ENCODE data around the gene SPNS3. TPM values are rescaled to one million over a fixed set of nuclear protein-coding genes. Genes with fewer than 3 reads are reported as not detected.

The SPNS3 gene, protein sequence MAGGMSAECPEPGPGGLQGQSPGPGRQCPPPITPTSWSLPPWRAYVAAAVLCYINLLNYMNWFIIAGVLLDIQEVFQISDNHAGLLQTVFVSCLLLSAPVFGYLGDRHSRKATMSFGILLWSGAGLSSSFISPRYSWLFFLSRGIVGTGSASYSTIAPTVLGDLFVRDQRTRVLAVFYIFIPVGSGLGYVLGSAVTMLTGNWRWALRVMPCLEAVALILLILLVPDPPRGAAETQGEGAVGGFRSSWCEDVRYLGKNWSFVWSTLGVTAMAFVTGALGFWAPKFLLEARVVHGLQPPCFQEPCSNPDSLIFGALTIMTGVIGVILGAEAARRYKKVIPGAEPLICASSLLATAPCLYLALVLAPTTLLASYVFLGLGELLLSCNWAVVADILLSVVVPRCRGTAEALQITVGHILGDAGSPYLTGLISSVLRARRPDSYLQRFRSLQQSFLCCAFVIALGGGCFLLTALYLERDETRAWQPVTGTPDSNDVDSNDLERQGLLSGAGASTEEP
- under 1 TPM in 2 of 4 donors, not detected in 2; 0.16 to 0.56 TPM for total RNA-seq

GRCh38 chr17:4433515-4434031 is at the start of gene SPNS3:
SPNS3 (plus strand) TSS chr17:4433940; CDS start chr17:4433968, 28 bp downstream.
- DNase-seq (ENCODE audit: low spot score in 2 of 2): no peak
- H3K4me3 ChIP-seq (ENCODE audit: low read depth, poor library complexity, severe bottlenecking): no peak within 1 kb of the TSS
- intact Hi-C loops (cut with DNase I; ENCODE audit: low total_unique reads): no loop called here
- WGBS, 2 donors: 52 to 63% methylated on average over 12 of the region's 13 CpGs
- TF ChIP-seq CTCF (IDR thresholded peaks at IDR 0.05): no peak
- TF ChIP-seq POLR2A (IDR thresholded peaks at IDR 0.05): no peak

DNA sequence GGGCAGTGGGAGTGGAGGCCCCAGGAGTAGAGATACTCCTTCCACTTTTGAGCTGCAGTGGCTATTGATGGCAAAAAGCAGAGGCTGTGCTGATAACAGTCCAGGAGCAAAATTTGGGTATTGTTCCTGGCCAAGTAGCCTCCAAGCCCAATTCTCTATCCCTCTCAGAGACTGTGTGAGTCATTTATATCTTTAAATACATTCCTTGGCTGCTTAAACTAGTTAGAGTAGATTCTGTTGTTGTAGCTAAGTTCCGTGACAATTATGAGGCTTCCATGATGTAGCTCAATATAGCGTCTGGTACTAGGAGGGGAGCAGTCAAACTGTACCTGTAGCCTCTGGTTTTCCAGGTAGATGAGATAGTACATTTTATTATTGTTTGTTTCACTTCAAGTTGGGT is 47.3 kb upstream of the SPNS3 start:
- no peak overlapping the region for H3K4me3 ChIP-seq (ENCODE audit: low read depth, poor library complexity, severe bottlenecking)
- intact Hi-C loops (cut with DNase I; ENCODE audit: low total_unique reads): no loop called here
- WGBS, 2 donors: 61 to 71% methylated on average over 2 of the region's 2 CpGs
- TF ChIP-seq POLR2A (IDR thresholded peaks at IDR 0.05) (no peak), CTCF (IDR thresholded peaks at IDR 0.05) (no peak)
- DNase-seq (ENCODE audit: low spot score in 2 of 2): no peak

DNA sequence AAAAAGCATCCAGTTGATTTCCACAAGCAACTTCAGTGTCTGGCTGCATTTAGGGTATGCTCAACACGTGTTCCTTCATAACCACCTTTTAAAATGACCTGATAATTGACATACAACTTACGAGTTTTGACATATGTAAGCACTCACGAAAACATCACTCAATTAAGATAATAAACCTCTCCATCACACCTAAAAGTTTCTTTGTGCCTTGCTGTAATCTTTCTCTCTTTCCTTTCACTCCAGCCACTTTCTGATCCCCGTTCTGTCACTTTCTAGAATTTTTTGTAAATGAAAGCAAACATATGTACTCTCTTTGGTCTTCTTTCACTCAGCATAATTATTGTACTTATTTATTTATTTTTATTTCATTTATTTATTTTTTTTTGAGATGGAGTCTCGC is 46.6 kb upstream of the SPNS3 start:
- no peak overlapping the region for H3K4me3 ChIP-seq (ENCODE audit: low read depth, poor library complexity, severe bottlenecking)
- intact Hi-C loops (cut with DNase I; ENCODE audit: low total_unique reads): no loop called here
- TF ChIP-seq CTCF (IDR thresholded peaks at IDR 0.05) (no peak), POLR2A (IDR thresholded peaks at IDR 0.05) (no peak)
- DNase-seq (ENCODE audit: low spot score in 2 of 2): no peak
- 89% methylated on average over 5 of the region's 5 CpGs for WGBS, 2 donors

- TF ChIP-seq CTCF (IDR thresholded peaks at IDR 0.05) (no peak), POLR2A (IDR thresholded peaks at IDR 0.05) (no peak)
- no peak for DNase-seq (ENCODE audit: low spot score in 2 of 2)
- intact Hi-C loops (cut with DNase I; ENCODE audit: low total_unique reads): no loop called here
- no peak overlapping the region for H3K4me3 ChIP-seq (ENCODE audit: low read depth, poor library complexity, severe bottlenecking)
- WGBS, 2 donors: 58 to 73% methylated on average over 8 of the region's 8 CpGs
These were observed 44.7 kb upstream of the SPNS3 start for GRCh38 chr17:4389079-4389478.

DNA sequence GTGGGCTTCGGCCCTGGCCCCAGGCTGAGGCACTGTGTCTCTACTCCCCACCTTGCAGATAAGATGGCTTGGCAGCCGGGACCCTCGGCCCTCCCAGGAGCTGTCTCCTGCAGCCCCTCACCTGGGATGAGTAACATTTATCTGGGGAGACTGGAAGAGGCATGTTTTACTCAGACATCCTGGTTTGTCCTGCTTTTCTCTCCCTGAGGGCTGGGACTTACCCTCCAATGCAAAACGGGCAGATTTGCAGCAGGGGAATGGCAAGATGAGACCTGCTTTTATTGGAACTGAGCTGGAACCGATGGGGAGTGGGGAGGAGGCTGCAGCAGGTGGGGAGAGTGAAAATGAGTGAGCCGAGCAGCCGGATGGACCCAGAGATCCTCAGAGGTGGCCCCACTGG is 39.9 kb upstream of the SPNS3 start:
- intact Hi-C loops (cut with DNase I; ENCODE audit: low total_unique reads): no loop called here
- H3K4me3 ChIP-seq (ENCODE audit: low read depth, poor library complexity, severe bottlenecking): no peak overlapping the region
- TF ChIP-seq POLR2A (IDR thresholded peaks at IDR 0.05) (no peak), CTCF (IDR thresholded peaks at IDR 0.05) (no peak)
- WGBS, 2 donors: 32 to 45% methylated on average over 7 of the region's 7 CpGs
- DNase-seq (ENCODE audit: low spot score in 2 of 2): peak in 1 of 2 donors; percentile 44

All from lower leg skin (tissue), 4 donors.